Keratinocyte (primary cell): Measurements from ENCODE around the gene ESF1.

Source experiments
- CTCF ChIP-seq, 3 experiments: IDR thresholded peaks in 1 of 3; conservative IDR thresholded peaks in 1 of 3; optimal IDR thresholded peaks in 1 of 3; 2 replicates in 2 of 3; 3 replicates in 1 of 3; pipeline versions ENCODE3 to v1.5.1; 2011; ENCODE audit warnings: low read length in 3 of 3, mild to moderate bottlenecking in 3 of 3, moderate library complexity in 2 of 3, control low read depth in 1 of 3, inconsistent platforms in 1 of 3; ENCODE audit not compliant: insufficient read depth in 2 of 3; ENCODE audit errors: extremely low read depth in 1 of 3
- EZH2 ChIP-seq: IDR thresholded peaks from one replicate; pipeline ENCODE4 v1.6.1; 2012; ENCODE audit warnings: inconsistent platforms, mild to moderate bottlenecking, low read length, moderate library complexity

DNA sequence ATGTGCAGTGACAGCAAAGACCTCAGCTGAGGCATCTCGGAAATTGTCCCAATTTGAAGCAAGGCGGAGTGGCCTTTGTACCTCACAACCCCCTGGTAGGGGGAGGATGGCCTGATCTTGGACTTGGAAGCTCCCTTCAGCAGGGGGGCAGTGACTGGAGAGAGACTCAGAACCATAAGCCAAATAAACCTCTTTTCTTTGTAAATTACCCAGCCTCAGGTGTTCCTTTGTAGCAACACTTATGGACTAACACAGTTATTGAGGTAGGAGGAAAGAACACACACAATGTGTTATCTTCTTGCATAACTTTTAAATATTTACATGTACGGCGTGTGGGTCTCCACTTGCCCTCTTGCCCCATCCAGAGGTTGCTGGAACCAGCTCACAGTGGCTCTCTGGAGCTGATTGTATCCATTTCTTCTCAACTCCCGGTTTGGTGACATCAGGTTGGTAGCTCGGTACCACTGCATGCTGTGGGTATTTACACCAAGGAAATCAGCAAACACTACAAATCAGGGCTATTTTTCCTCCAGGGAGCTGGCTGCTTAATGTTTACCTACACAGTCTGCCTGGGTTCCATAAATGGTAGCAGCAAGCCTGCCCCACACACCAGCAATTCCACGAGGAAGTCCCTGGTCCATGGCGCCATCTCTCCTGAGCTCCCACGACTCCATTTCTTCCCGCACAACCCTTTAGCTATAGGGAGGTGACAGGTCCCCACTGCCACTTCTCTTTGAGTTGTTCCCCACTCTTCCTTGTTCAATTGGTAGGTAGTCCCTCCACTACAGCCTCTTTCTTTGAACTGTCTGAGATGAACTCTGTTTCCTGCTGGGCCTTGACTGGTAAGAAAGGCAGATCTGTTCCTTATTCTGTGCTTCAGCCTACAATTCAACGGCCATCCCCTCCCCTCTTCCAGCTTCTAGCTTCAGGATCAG is 91.7 kb downstream of the ESF1 start:
- TF ChIP-seq CTCF (optimal IDR thresholded peaks at IDR 0.05 in 1 of 3, IDR thresholded peaks at IDR 0.05 in 1 of 3, conservative IDR thresholded peaks at IDR 0.05 in 1 of 3; ENCODE audit: extremely low read depth in 1 of 3, insufficient read depth in 2 of 3, low read length in 3 of 3), result no peak
- TF ChIP-seq EZH2, result no peak
